Fibroblast of skin of right biceps (primary cell): ENCODE data around the gene MAGI2.

Experiments used
- DNase-seq: peaks from one replicate; pipeline ENCODE4 v3.0.0-alpha.2; 2013

MAGI2 gene

DNA sequence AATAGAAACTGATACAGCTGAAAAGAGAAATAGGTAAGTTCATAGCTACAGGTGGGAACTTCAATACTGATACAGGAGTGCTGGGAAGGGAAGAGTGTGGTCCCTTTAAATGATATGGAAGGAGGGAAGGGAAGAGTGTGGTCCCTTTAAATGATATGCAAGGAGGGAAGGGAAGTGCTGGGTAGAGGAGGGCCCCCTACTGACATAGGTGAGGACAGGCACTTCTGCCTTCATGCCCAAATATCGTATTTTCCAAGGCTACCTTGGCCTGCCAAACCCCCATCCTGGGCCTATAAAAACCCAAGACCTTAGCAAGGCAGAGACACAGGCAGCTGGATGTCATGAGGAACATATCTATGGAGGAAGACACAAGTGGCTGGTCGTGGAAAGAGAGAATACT lies 92.3 kb downstream of the MAGI2 start:
- no peak for DNase-seq

DNA sequence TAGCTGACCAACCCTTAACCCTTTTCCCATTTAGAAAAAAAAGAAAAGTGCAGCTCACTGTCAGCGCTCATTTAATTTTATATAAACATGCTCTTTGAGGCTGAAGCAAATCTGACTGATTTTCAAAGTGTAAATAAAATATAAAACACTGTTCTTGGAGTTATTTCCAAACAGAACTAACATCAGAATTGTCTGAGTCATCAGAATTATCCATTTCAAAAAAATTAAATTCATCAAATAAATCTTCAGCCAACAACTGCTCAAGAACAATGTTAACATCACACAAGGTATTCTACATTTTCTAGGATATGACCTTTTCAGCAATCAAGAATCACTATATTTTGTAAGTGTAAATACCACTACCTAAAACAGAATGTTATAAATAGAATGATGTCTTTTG lies 93.6 kb downstream of the MAGI2 start:
- DNase-seq, result no peak

DNA sequence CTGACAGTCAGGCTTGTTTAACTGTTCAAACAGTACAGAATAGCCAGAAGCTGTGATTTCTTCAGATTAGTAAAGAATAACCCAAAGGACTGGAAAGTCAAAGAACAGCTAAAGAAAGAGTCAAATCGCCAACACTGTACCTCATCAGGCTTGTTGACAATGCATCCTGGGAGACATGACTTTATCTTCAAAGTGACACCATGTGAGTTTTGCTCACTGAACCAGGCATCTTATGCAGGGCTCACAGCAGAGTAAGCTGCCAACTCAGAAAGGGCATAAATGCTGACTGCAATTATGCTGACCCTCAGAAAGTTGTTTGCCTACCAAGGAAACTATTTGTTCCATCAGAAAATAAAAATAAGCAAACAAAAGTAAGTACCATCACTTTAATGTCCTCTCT lies 96.4 kb downstream of the MAGI2 start:
- no peak for DNase-seq

DNA sequence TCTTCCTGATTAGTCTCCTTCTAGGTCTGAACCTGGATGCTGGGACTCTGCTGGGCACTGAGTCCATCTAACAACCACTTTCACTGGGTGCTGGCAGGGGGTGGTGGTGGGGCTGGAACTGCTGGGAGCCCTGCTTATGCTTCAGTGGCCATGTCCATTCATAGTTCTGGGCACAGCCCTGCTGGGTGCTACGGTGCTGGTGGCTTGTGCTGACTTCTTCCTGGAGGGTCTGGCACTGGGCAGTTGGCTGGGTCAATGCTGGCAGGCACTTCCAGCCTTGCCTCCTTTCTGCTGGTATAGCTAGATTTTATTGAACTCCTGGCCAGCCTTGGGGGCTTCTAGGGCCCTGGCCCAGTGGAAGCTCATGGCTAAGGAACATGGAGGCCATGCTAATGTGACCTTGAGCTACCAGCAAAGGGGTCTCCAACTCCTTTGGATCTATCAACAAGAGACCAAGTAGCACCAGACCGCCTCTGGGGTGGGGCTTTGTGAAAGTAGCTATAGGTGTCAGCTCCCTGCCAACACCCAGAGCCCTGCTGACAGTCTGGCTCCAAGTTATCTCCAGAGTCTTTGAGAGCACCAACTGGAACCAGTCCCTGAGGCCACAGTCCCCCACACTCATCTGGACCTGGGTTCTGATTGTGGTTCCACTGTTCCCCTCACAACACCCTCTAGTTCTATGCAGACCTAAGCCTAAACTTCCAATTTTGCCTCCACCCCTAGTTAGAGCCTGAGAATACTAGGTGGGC lies 99.6 kb downstream of the MAGI2 start:
- no peak for DNase-seq

DNA sequence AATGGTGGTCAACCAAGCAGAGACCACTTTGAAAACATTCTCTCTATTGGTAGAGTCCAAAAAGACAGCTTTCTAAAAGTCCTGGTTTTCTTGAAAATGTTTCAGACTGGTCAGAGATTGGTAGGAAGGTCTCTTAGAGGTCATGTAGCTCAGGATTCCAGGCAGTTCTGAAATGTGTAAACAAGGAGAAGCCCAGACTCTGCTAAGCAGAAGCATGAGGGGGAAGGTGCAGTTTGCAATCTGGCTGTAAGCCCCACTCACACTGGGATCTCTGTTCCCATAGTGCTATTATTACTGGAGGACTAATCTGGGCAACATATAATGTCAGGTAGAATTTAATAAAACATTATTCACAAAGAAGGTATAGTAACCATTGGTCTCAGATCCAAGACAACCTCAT lies 101.1 kb downstream of the MAGI2 start:
- DNase-seq, result no peak

DNA sequence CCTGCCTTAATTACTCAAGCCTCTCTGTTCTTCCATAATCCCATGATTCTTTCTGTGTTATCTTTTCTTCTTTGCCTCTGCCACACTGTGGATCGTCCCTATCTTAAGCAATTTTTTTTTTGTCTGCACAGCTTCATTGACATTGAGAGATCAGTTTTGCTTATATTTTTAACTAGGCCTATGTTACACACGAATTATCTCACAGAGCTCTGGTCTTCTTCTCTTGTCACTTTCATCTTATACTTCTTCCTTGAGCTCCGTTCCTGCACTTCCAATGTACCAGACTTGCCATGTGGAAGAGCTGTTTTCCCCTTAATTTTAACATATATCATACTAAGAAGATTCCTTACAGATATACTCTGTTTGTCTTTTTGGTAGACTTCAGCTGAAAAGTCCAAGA lies 106.1 kb downstream of the MAGI2 start:
- no peak for DNase-seq

DNA sequence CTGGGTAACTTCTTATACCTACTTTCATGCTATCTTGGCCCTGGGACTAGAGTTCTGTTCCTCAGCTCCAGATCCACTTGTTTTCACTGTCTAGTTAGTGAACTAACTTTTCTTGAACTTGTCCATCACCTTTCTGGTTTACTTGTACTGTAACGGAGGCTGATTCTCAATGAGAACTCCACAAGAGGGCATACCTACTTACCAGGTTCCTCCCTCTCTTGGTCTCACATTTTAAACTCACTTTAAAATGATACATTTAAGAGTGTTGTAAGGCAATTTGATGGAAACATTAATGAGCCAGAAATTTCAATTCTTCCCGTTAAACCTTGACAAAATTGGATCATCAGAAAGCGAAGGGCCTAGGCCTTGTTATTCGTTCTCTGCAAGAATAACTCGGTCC lies 111.6 kb downstream of the MAGI2 start:
- DNase-seq, result no peak

DNA sequence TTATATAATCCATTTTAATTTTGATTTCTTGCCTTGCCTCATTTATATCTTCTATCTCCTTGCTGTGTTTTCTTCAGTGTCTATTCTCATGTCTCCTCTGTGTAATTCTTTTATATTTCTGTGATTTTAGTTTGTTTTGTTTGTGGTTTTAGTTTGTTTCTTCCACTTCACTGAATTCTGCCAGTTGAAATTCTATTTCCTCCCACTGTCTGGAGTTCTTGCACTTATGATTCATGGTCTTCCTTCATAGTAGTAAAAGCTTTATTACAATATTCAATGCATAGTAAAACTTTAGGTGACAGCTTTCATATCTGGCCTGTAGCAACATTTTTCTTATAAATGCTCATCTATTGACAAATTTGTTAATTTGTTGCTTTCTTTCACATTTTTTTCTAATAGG lies 113.3 kb downstream of the MAGI2 start:
- no peak for DNase-seq

DNA sequence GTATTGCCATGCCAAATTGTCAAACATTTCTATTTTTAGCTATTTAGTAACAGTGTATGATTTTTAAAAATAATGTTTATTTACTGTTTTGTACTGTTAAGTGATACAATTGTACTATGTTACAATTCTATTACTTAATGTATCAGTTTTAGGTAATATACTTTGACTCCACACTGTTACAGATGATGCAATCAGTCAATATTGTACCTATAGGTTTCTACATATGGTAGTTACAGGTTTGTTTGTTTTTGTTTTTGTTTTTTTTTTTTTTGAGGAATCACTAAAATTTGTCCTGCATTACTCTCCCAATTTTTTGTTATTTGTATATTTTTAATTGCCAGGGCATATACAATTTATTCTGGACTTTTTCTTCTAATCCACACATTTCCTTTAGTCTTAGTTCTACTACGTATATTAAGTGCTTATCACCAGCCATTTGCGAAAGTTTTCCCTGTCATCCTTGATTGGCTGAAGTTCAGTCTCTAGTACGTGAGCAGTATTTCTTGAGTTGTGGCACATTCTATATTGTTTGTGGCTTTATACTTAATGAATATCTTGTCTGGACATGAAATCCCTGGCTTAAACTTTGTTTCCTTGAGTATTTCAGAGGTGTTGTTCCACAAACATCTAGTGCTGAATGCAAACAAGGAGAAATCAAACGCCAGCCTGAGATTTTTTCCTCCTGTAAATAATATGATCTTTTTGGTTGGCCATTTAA lies 114.1 kb downstream of the MAGI2 start:
- DNase-seq, result no peak

DNA sequence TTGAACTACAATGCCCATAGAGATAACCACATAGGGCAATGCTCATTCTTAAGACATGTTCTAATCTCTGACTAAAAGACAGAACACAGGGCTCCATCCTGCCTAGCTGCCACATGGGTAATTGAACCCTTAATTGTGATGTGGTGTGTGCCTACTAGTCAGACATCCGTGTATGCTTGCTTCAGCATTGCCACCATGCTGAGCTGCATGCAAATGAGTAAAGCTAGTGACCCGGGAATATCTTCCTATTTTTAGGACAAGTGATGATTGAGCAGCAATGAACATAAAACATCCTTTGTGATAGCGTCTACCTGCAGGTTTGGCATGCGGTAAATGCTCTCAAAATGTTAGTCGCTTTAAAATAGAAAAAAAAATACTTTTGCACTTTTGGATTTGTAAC lies 115.8 kb downstream of the MAGI2 start:
- no peak for DNase-seq

DNA sequence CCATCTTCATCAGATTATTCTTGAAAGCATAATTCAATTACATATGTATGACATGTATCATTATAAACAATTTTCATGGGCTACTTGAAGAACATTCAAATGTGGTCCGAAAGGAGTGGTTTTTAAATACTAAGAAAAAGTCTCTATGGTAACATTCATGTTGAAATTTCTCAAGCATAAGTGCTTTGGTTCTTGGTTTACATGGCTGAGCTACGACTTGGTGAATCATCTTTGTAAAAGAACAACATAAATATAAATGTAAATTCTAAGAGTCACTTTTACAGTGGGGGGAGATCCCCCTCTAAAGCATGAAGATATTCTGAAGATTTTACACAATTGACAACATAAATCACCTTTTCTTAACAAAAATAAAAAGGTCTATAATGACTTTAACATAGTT lies 118.6 kb downstream of the MAGI2 start:
- no peak for DNase-seq

DNA sequence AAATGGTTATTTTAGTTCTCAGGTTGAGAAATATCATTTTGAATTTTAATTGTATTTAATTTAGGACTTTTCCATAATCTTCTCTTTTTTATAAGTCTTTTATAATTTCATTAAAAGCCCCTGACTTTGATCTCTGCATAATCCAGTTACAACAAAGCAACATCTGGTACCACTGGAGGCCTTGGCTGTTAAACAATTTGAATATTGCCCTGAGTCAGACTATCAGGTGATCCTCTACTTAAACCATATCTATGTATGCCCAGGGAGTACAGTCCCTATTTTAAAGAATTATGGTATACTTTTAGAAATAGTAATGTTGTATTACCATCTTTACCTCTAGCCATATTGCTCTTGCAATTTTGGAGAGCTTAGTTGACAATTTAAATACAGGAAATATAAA lies 119.1 kb downstream of the MAGI2 start:
- DNase-seq, result no peak

DNA sequence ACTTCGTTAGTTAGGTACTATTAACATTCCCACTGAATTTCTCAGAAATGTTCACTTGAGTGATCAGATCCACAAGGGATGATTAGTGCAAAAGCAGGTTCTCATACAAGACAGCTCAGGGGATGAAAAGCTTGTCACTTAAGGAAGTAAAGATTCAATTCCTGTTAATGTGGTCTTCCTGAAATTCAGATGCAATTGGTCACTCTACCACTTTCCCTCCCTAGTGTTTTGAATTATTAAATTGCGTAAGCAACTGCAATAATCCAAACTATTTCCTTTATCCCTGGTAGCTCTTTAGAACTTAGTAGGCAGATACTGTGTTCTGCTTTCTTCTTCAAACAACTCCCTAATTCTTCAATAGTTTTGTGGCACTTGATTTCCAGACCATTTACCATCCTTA lies 121.4 kb downstream of the MAGI2 start:
- peak; percentile 40 for DNase-seq

DNA sequence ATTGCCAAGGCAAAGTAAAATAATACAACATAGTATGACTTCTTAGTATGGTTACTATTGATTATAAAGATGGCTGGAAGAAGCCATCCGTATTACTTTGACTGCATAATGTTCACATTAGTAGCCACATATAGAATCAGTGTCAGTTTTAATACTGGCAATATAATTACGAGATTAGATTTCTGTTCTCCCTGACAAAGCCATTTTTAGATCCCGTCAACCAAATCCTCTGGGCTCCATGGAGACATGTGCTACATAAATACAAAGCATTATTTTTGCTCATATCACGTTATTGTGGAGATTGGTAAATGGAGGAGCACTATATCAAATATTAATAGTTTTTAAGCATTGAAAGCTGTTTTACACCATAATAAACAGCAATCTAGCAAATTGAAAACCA lies 124.0 kb downstream of the MAGI2 start:
- DNase-seq, result no peak

DNA sequence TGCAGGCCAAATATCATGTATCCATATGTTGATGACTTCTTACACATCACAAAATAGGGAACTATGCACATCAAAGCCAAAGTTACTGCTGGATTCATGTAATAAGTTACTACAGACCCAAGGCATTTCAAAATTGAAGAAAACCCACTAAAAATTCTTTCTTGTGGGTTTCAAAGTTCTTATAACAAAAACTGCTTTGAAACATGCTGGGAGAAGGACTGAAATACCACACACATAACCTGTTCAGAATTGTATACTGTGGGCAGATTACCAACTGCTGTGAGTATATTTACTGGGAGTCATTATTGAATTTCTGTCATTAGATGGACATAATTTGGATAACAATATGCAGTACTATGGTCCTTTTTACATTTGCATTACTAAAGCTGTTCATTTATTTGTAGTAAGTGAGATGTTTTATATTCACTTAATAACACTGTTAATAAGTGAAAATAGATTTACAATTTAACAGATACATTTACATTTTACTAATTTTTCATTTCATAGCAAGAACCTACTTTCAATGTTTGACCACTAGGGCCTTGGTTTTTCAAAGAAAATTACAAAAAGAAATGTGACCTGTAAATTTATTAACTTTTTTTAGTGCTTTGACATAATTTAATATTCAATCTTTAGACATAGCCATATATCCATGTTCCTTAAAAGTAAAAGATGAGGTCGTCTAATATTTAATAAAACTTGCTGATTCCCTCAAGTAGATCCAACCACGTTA lies 132.6 kb downstream of the MAGI2 start:
- peak; percentile 8 for DNase-seq

DNA sequence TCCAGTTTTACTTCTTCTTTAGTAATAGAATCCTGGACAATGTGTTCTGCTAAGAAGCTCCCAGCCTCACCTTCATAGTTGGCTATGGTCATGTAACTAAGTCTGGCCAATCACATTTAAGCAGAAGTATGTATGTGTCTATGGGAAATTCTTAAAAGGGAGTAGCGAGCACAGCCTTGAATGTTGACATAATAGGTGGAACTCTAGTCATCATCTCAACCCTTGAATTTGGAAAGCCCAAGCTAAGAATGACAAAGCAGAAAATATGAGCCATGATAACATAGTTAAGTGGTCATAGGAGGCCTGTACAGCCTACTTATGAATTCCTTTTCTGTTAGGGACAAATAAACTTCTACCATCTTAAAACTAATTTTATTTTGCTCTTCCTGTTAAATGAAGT lies 134.1 kb downstream of the MAGI2 start:
- peak; percentile 6 for DNase-seq

DNA sequence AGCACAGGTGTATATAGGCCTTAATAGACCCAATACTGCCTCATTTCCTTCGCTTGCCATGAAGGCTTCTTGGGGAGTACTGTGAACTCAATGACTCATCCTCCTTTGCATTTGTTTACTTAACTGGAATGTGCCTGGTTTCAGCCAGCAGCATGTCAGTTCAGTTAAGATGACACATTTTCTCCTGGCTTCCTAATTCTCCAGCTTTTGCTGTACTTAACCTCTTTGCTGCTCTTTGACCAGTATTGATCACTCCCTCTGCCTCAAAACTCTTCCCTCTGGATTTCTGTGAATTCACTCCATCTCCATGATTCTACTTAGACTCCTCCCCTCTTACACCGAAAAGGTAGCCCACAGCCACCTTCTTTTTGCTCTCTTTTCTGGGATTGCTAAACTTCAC lies 135.7 kb downstream of the MAGI2 start:
- DNase-seq, result peak; percentile 88

DNA sequence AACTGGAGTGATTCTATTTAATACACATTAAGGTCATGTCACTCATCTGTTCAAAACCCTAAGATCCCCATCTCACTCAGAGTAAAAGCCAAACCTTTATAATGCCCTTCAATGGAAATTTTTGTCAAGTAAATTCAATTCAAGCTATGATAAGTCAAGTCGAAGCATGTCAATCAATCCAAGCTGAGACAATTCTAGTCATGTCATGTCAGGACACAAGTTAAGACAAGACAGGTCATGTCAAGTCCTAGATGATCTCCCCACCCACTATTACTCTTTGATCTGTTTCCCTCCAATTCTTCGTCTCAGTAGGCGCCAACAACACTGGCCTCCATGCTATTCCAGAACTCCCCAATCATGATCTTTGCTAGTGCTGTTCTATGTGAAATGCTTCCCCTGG lies 141.4 kb downstream of the MAGI2 start:
- DNase-seq, result no peak

DNA sequence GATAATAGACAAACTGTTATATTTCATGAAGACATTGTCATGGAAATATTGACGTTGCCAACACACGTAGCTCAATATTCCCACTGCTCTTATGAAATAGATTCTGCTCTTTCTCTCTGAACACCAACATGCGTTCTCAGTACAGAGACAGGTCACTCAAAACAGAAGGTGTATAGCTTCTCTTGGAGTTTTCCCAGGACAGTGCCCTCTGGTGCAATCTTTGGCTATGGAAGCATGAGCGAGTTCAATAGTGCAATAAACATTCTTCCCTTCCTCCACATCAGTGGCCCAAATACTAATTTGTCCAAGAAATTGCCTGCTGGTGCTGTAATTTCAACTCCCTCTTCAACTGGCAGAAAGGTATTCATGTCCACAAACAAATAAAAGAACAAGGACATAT lies 145.3 kb downstream of the MAGI2 start:
- no peak for DNase-seq

DNA sequence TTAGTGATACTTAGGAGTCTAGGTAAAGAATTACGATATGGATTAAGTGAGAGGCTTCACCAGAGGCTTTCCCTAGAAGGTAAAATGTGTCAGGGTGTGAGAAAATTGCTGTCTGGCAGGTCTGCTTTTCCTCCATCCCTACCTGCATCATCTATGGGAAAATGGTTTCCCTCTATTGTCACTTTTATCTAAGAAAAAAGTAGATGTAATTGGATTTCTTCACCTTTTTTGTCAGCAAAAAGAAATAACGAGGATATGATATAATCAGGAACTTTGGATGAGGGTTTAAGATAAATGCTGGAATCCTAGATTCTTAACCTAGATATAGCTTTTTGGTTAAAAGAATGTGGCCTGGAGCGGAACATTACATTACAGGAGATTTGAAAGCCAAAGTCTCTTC lies 146.1 kb downstream of the MAGI2 start:
- no peak for DNase-seq

DNA sequence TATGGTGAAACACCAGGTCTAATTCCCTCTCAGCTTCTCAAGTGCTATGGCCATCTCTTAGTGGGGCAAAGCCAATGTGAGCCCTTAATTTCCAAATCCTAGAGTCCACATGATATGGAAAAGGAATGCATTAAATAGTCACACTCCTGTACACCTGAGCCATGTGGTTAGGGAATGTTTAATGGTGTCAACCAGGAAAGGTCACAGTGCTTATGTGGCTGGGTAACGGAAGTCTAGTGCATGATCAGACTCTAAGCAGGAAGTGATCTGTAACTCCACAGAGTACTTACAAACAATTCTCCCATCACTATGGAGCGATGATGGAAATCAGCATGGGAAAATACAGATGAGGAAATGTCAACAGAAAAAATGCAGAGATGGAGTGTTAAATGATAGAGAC lies 148.8 kb downstream of the MAGI2 start:
- no peak for DNase-seq

DNA sequence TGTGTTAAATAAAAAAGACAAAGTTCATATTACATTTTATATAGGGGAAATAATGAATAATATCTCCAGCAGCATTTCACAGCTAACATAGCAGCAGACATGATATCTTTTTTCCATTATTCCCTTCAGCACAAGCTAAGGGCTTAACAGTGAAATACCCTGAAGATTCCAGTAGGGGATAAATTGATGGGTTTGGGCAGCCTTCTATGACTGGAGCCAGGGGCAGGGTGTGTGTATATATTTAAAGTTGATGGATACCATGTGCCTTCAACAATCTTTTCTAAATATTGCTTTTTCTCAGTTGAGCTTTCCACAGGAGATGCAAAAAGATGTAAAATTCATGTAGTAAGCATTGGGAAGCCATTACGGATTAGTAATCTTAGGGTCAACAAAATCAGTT lies 151.2 kb downstream of the MAGI2 start:
- no peak for DNase-seq

DNA sequence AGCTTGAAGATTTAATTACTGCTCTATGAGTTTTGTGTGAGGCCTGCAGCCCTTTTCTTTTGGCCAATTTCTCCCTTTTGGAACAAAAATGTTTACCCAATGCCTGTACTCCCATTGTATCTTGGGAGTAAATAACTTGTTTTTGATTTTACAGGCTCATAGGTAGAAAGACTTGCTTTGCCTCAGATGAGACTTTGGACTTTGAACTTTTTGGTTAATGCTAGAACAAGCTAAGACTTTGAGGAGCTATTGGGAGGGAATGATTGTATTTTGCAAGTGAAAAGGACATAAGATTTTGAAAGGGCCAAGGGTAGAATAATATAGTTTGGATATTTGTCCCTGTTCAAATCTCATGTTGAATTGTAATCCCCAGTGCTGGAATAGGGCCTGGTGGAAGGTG lies 152.0 kb downstream of the MAGI2 start:
- no peak for DNase-seq

DNA sequence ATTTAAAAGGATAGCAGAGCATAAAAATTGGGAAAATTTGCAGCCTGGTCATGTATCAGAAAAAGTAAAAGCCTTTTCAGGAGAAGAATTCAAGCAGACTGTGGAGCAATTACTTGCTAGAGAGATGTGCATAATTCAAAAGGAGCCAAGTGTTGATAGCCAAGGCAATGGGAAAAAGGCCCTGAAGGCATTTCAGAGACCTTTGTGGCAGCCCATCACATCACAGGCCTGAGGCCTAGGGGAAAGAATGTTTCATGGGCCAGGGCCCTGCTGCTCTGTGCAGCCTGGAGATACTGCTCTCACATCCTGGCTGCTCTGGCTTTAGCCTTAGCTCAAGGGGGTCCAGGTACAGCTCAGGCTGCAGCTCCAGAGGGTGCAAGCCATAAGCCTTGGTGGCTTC lies 152.9 kb downstream of the MAGI2 start:
- no peak for DNase-seq
